Hepatocyte (in vitro differentiated cells): ENCODE results near the gene LINS1. TPM values are rescaled to one million over a fixed set of nuclear protein-coding genes. Genes with fewer than 3 reads are reported as not detected.

Experiments
- DNase-seq: peaks from one replicate; pipeline ENCODE4 v3.0.0-alpha.2; 2016; ENCODE audit warnings: low spot score
- H2AFZ ChIP-seq: fragments of 200-600 bp; sonication (generic); 2 replicates; pipeline ENCODE4 v1.6.0; 2016; ENCODE audit warnings: antibody characterized with exemption, mild to moderate bottlenecking
- H3K27ac ChIP-seq: fragments of 200-600 bp; sonication (generic); 2 replicates; pipeline ENCODE4 v1.5.1; 2016; ENCODE audit warnings: mild to moderate bottlenecking
- H3K27me3 ChIP-seq: fragments of 200-600 bp; sonication (generic); 2 replicates; pipeline ENCODE4 v1.6.1; 2016
- H3K36me3 ChIP-seq: fragments of 200-600 bp; sonication (generic); replicated peaks from 2 replicates; pipeline ENCODE4 v1.5.1; 2016; ENCODE audit warnings: low read depth; ENCODE audit not compliant: insufficient read depth
- H3K4me1 ChIP-seq: fragments of 200-600 bp; sonication (generic); 2 replicates; pipeline ENCODE4 v1.5.1; 2016; ENCODE audit warnings: mild to moderate bottlenecking, moderate library complexity; ENCODE audit not compliant: insufficient read depth
- H3K4me2 ChIP-seq: fragments of 200-600 bp; sonication (generic); 2 replicates; pipeline ENCODE4 v1.6.0; 2016
- H3K4me3 ChIP-seq: fragments of 200-600 bp; sonication (generic); 2 replicates; pipeline ENCODE4 v1.5.1; 2016; ENCODE audit warnings: mild to moderate bottlenecking
- H3K79me2 ChIP-seq: fragments of 200-600 bp; sonication (generic); 2 replicates; pipeline ENCODE4 v1.6.0; 2017; ENCODE audit warnings: mild to moderate bottlenecking
- H3K9me2 ChIP-seq: fragments of 200-600 bp; sonication (generic); replicated peaks from 2 replicates; pipeline ENCODE4 v1.6.0; 2017; ENCODE audit warnings: mild to moderate bottlenecking; ENCODE audit not compliant: insufficient read depth
- H3K9me3 ChIP-seq: fragments of 200-600 bp; sonication (generic); 2 replicates; pipeline ENCODE4 v1.5.1; 2016; ENCODE audit warnings: low read depth, mild to moderate bottlenecking
- H4K20me1 ChIP-seq: fragments of 200-600 bp; sonication (generic); 2 replicates; pipeline ENCODE4 v1.6.0; 2016; ENCODE audit warnings: mild to moderate bottlenecking; ENCODE audit not compliant: insufficient read depth, poor library complexity, severe bottlenecking
- EZH2 ChIP-seq: fragments of 200-600 bp; sonication (generic); IDR thresholded peaks from 2 replicates; pipeline ENCODE4 v1.6.1; 2016; ENCODE audit warnings: antibody characterized with exemption, mild to moderate bottlenecking, borderline replicate concordance
- EZH2phosphoT487 ChIP-seq: fragments of 200-600 bp; sonication (generic); IDR thresholded peaks from one replicate; pipeline ENCODE4 v1.6.1; 2018; ENCODE audit warnings: antibody characterized with exemption, mild to moderate bottlenecking, low read depth, moderate library complexity; ENCODE audit not compliant: unreplicated experiment, severe bottlenecking
- WGBS: methylation state at CpG from one replicate; pipeline ENCODE4 v1.1.6; 2016; ENCODE audit warnings: low lambda C conversion rate; ENCODE audit errors: missing lambda C conversion rate; 5-methylcytosine and 5-hydroxymethylcytosine counted together
- polyA plus RNA-seq: library from polyadenylated mRNA; unstranded; fragments of >200 nt; fragmentation: Nextera tagmentation; extraction: Ambion mirVana; gene quantifications from 2 replicates; pipeline ENCODE4 v1.2.1, GENCODE V29; 2016
- total RNA-seq: library from RNA; depleted of rRNA; stranded (reverse); fragments of >200 nt; gene quantifications from 2 replicates; pipeline ENCODE4 v1.2.3, GENCODE V29; 2014
- TF ChIP-seq, protein P1 (sequence below): fragments of 200-600 bp; sonication (generic); IDR thresholded peaks from 2 replicates; pipeline ENCODE4 v1.5.1; 2016; ENCODE audit warnings: antibody characterized with exemption, mild to moderate bottlenecking; ENCODE audit not compliant: poor library complexity

LINS1 gene
- total and polyA plus RNA-seq, 2 experiments from 2014 or later, result 8.1 to 26.3 TPM

DNA sequence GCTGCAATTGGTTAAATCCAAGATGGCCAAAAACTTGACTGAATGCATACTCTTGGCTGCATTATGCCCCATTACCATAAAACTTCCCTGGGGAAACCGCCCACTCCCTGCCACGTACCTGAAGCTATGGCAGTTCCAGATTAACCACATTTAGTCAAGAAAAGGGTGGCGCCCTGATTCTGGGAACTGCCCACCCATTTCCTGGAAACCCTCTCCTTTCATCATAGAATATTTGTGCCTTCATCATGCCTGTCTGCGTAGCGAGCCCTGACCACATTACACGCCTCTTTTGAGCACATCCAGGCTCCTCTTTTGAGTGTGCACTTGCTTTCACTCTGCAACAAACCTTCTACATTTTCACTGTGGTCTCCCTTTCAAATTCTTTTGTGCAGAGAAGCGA lies 5.2 kb downstream of the LINS1 start:
- WGBS, result 95% methylated on average over 7 of the region's 7 CpGs
- no peaks in the 10 kb centered on the region for H3K36me3 ChIP-seq

DNA sequence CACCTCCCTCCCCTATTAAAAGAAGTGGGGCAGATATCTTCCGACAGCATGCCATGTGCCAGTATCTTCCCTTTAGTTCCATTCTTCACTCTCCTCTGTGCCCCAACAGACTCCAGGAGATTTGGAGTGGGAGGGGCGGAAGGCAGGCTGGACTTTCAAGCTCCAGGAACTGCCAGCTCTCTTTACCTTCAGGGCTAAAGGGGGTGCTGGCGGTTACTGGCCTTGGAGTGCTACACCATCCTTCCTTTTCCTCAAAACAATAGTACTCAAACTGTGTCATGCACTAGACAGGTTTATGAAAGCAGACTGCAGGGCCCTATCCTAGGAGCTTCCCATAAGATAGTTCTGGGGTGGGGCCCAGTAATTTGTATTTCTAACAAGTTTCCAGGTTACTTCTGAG lies 6.0 kb downstream of the LINS1 start:
- peaks cover 6% of the 10 kb centered on the region for H3K4me1 ChIP-seq
- H3K9me2 ChIP-seq, result no peaks in the 10 kb centered on the region
- 92% methylated on average over 3 of the region's 3 CpGs for WGBS
- no peak overlapping the region for H3K27ac ChIP-seq
- TF ChIP-seq, protein P1, sequence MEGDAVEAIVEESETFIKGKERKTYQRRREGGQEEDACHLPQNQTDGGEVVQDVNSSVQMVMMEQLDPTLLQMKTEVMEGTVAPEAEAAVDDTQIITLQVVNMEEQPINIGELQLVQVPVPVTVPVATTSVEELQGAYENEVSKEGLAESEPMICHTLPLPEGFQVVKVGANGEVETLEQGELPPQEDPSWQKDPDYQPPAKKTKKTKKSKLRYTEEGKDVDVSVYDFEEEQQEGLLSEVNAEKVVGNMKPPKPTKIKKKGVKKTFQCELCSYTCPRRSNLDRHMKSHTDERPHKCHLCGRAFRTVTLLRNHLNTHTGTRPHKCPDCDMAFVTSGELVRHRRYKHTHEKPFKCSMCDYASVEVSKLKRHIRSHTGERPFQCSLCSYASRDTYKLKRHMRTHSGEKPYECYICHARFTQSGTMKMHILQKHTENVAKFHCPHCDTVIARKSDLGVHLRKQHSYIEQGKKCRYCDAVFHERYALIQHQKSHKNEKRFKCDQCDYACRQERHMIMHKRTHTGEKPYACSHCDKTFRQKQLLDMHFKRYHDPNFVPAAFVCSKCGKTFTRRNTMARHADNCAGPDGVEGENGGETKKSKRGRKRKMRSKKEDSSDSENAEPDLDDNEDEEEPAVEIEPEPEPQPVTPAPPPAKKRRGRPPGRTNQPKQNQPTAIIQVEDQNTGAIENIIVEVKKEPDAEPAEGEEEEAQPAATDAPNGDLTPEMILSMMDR, result no peak
- no peak for TF ChIP-seq EZH2
- TF ChIP-seq EZH2phosphoT487, result no peak
- DNase-seq, result no peak
- H3K4me2 ChIP-seq, result no peak overlapping the region
- no peak overlapping the region for H3K4me3 ChIP-seq
- H3K27me3 ChIP-seq, result no peaks in the 10 kb centered on the region
- no peaks in the 10 kb centered on the region for H3K9me3 ChIP-seq
- H3K79me2 ChIP-seq, result peaks cover 94% of the 10 kb centered on the region
- H4K20me1 ChIP-seq, result no peaks in the 10 kb centered on the region
- no peaks in the 10 kb centered on the region for H3K36me3 ChIP-seq
- no peak overlapping the region for H2AFZ ChIP-seq

More for the DNA sequence above, 5.2 kb downstream of the LINS1 start:
- Histone ChIP-seq H3K4me1 (peaks cover 7% of the 10 kb centered on the region), H3K9me3 (no peaks in the 10 kb centered on the region), H3K4me3 (no peak overlapping the region), H3K27ac (no peak overlapping the region), H3K79me2 (peaks cover 94% of the 10 kb centered on the region), H3K4me2 (no peak overlapping the region), H3K9me2 (no peaks in the 10 kb centered on the region), H3K27me3 (no peaks in the 10 kb centered on the region), H2AFZ (no peak overlapping the region), H4K20me1 (no peaks in the 10 kb centered on the region)
- TF ChIP-seq, protein P1, result no peak
- TF ChIP-seq EZH2phosphoT487, result no peak
- no peak for TF ChIP-seq EZH2
- DNase-seq, result no peak

DNA sequence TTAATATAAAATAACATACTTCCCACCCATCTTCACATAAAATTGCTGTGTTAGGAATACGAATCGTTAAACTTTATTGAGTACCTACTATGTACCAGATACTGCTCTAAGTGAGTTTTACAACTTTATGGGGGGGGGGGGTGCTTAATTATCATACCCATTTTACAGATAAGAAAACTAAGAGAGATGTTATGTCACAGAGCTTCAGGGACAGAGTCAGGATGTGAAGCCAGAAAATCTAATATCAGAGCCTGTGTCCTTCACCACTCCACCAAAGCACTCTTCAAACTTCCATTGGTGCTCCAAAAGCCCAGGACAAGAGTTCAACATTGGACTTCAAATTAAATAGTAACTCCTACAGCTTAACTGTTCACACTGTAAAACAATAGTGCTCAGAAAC lies 8.6 kb downstream of the LINS1 start:
- WGBS, result 100% methylated on average over 2 of the region's 2 CpGs
- no peaks in the 10 kb centered on the region for H4K20me1 ChIP-seq
- H3K4me2 ChIP-seq, result no peak overlapping the region
- H3K4me1 ChIP-seq, result no peaks in the 10 kb centered on the region
- H3K27ac ChIP-seq, result no peak overlapping the region
- peaks cover 82% of the 10 kb centered on the region for H3K79me2 ChIP-seq
- H3K36me3 ChIP-seq, result no peaks in the 10 kb centered on the region
- TF ChIP-seq EZH2, result no peak
- TF ChIP-seq, protein P1, result no peak
- TF ChIP-seq EZH2phosphoT487, result no peak
- no peak overlapping the region for H3K4me3 ChIP-seq
- peaks cover 9% of the 10 kb centered on the region for H3K9me3 ChIP-seq
- H2AFZ ChIP-seq, result no peak overlapping the region
- no peaks in the 10 kb centered on the region for H3K9me2 ChIP-seq
- no peaks in the 10 kb centered on the region for H3K27me3 ChIP-seq
- no peak for DNase-seq

DNA sequence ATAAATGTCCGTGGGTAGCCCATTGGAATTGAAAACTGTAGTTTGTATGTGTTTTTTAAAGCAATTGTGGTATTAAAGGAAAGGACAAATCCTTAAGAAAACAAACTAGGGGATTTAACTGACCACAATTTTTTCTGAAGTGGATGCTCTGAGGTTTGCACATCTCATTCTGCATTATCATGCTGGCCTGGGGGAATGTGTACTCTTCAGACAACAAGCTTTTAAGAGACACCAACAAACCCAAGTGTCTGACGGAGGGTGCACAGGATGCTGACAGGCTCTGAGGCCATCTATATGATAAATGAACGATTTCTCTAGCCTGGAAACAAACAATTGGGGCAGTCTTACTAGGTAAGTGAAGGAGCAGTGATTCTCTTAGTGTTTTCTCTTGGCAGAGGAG lies 9.1 kb downstream of the LINS1 start:
- TF ChIP-seq, protein P1, result no peak
- peaks cover 80% of the 10 kb centered on the region for H3K79me2 ChIP-seq
- H3K4me1 ChIP-seq, result no peaks in the 10 kb centered on the region
- peaks cover 14% of the 10 kb centered on the region for H3K9me3 ChIP-seq
- no peak overlapping the region for H3K4me3 ChIP-seq
- H3K4me2 ChIP-seq, result no peak overlapping the region
- H2AFZ ChIP-seq, result no peak overlapping the region
- no peaks in the 10 kb centered on the region for H3K27me3 ChIP-seq
- no peaks in the 10 kb centered on the region for H3K9me2 ChIP-seq
- H3K36me3 ChIP-seq, result no peaks in the 10 kb centered on the region
- H4K20me1 ChIP-seq, result no peaks in the 10 kb centered on the region
- WGBS, result 77% methylated on average over 3 of the region's 3 CpGs
- no peak for DNase-seq
- no peak overlapping the region for H3K27ac ChIP-seq
